ENCODE results near the gene ZC3H12D.

Gene ZC3H12D

GRCh38 chr6:149493761-149494320 lies 9.0 kb upstream of the ZC3H12D start:
- no peaks in the 10 kb centered on the region for H3K79me1 ChIP-seq (ENCODE audit: low read depth, low read length)
- H3K4me3 ChIP-seq (ENCODE audit: low read length in 2 of 2) = no peak overlapping the region
- no peak overlapping the region for H3K14ac ChIP-seq (ENCODE audit: low read length)
- no peak overlapping the region for H2BK12ac ChIP-seq (ENCODE audit: low read length)
- no peaks in the 10 kb centered on the region for H3K4me1 ChIP-seq (ENCODE audit: control insufficient read depth in 2 of 2, insufficient read depth in 1 of 2, low read depth in 1 of 2, low read length in 2 of 2)
- H3K9me3 ChIP-seq (replicated peaks in 1 of 2; ENCODE audit: control insufficient read depth in 2 of 2, insufficient read depth in 1 of 2, low read depth in 1 of 2, low read length in 2 of 2) = no peaks in the 10 kb centered on the region
- H3K27ac ChIP-seq (replicated peaks; ENCODE audit: low read length) = no peak overlapping the region
- no peak overlapping the region for H3K18ac ChIP-seq (ENCODE audit: low read length)
- no peak overlapping the region for H3K4me2 ChIP-seq (ENCODE audit: insufficient read depth, low read length, poor library complexity, severe bottlenecking)
- no peaks in the 10 kb centered on the region for H3K36me3 ChIP-seq (replicated peaks in 1 of 2; ENCODE audit: control insufficient read depth in 2 of 2, insufficient read depth in 2 of 2, low read length in 2 of 2)
- H3K23ac ChIP-seq (ENCODE audit: low read depth, low read length, poor library complexity) = no peak overlapping the region
- no peak overlapping the region for H2AK5ac ChIP-seq (ENCODE audit: low read depth, low read length)
- H3K9ac ChIP-seq (ENCODE audit: low read depth, low read length, poor library complexity) = no peak overlapping the region
- no peak overlapping the region for H2BK5ac ChIP-seq (ENCODE audit: low read length)
- no peak overlapping the region for H2BK15ac ChIP-seq (ENCODE audit: low read length)
- H3K4ac ChIP-seq (ENCODE audit: low read length) = no peak overlapping the region
- H4K91ac ChIP-seq (ENCODE audit: low read depth, low read length, poor library complexity) = no peak overlapping the region
- no peak overlapping the region for H4K8ac ChIP-seq (ENCODE audit: low read depth, low read length)
- WGBS, 2 donors (ENCODE audit: extremely low coverage in 2 of 2, insufficient read length in 2 of 2, insufficient replicate concordance in 1 of 2) = no CpG with 5 or more reads among the region's 7 CpGs
- no peak overlapping the region for H2BK120ac ChIP-seq (ENCODE audit: low read depth, low read length)
- DNase-seq (ENCODE audit: low spot score) = no peak
- no peaks in the 10 kb centered on the region for H3K27me3 ChIP-seq (ENCODE audit: control insufficient read depth in 3 of 3, insufficient read depth in 3 of 3, low read depth in 1 of 3, low read length in 3 of 3)
- H2AFZ ChIP-seq (ENCODE audit: low read length) = no peak overlapping the region

- H3K79me1 ChIP-seq (ENCODE audit: low read depth, low read length) = no peaks in the 10 kb centered on the region
- WGBS, 2 donors (ENCODE audit: extremely low coverage in 2 of 2, insufficient read length in 2 of 2, insufficient replicate concordance in 1 of 2) = no CpG with 5 or more reads among the region's 4 CpGs
- no peak overlapping the region for H3K9ac ChIP-seq (ENCODE audit: low read depth, low read length, poor library complexity)
- H3K14ac ChIP-seq (ENCODE audit: low read length) = no peak overlapping the region
- no peak overlapping the region for H4K91ac ChIP-seq (ENCODE audit: low read depth, low read length, poor library complexity)
- no peak for DNase-seq (ENCODE audit: low spot score)
- no peak overlapping the region for H2AFZ ChIP-seq (ENCODE audit: low read length)
- no peak overlapping the region for H2BK5ac ChIP-seq (ENCODE audit: low read length)
- no peak overlapping the region for H2AK5ac ChIP-seq (ENCODE audit: low read depth, low read length)
- H3K4me2 ChIP-seq (ENCODE audit: insufficient read depth, low read length, poor library complexity, severe bottlenecking) = no peak overlapping the region
- H2BK120ac ChIP-seq (ENCODE audit: low read depth, low read length) = no peak overlapping the region
- H3K9me3 ChIP-seq (replicated peaks in 1 of 2; ENCODE audit: control insufficient read depth in 2 of 2, insufficient read depth in 1 of 2, low read depth in 1 of 2, low read length in 2 of 2) = no peaks in the 10 kb centered on the region
- no peak overlapping the region for H2BK12ac ChIP-seq (ENCODE audit: low read length)
- H3K23ac ChIP-seq (ENCODE audit: low read depth, low read length, poor library complexity) = no peak overlapping the region
- H3K4me1 ChIP-seq (ENCODE audit: control insufficient read depth in 2 of 2, insufficient read depth in 1 of 2, low read depth in 1 of 2, low read length in 2 of 2) = no peaks in the 10 kb centered on the region
- no peak overlapping the region for H3K27ac ChIP-seq (replicated peaks; ENCODE audit: low read length)
- H3K27me3 ChIP-seq (ENCODE audit: control insufficient read depth in 3 of 3, insufficient read depth in 3 of 3, low read depth in 1 of 3, low read length in 3 of 3) = no peaks in the 10 kb centered on the region
- no peak overlapping the region for H3K4ac ChIP-seq (ENCODE audit: low read length)
- H4K8ac ChIP-seq (ENCODE audit: low read depth, low read length) = no peak overlapping the region
- H3K18ac ChIP-seq (ENCODE audit: low read length) = no peak overlapping the region
- no peaks in the 10 kb centered on the region for H3K36me3 ChIP-seq (replicated peaks in 1 of 2; ENCODE audit: control insufficient read depth in 2 of 2, insufficient read depth in 2 of 2, low read length in 2 of 2)
- H2BK15ac ChIP-seq (ENCODE audit: low read length) = no peak overlapping the region
- H3K4me3 ChIP-seq (ENCODE audit: low read length in 2 of 2) = no peak overlapping the region
These were observed 8.1 kb upstream of the ZC3H12D start for GRCh38 chr6:149492798-149493343.

GRCh38 chr6:149489967-149490366 lies 5.2 kb upstream of the ZC3H12D start:
- Histone ChIP-seq H2BK120ac (ENCODE audit: low read depth, low read length) (no peak overlapping the region), H3K14ac (ENCODE audit: low read length) (no peak overlapping the region), H3K79me1 (ENCODE audit: low read depth, low read length) (no peaks in the 10 kb centered on the region), H3K36me3 (replicated peaks in 1 of 2; ENCODE audit: control insufficient read depth in 2 of 2, insufficient read depth in 2 of 2, low read length in 2 of 2) (no peaks in the 10 kb centered on the region), H4K8ac (ENCODE audit: low read depth, low read length) (no peak overlapping the region), H3K9ac (ENCODE audit: low read depth, low read length, poor library complexity) (no peak overlapping the region), H3K4me3 (ENCODE audit: low read length in 2 of 2) (no peak overlapping the region), H3K4ac (ENCODE audit: low read length) (no peak overlapping the region), H3K18ac (ENCODE audit: low read length) (no peak overlapping the region), H3K9me3 (replicated peaks in 1 of 2; ENCODE audit: control insufficient read depth in 2 of 2, insufficient read depth in 1 of 2, low read depth in 1 of 2, low read length in 2 of 2) (no peaks in the 10 kb centered on the region), H2BK5ac (ENCODE audit: low read length) (no peak overlapping the region), H3K27ac (replicated peaks; ENCODE audit: low read length) (no peak overlapping the region), H2BK15ac (ENCODE audit: low read length) (no peak overlapping the region), H3K4me1 (ENCODE audit: control insufficient read depth in 2 of 2, insufficient read depth in 1 of 2, low read depth in 1 of 2, low read length in 2 of 2) (no peaks in the 10 kb centered on the region), H2AK5ac (ENCODE audit: low read depth, low read length) (no peak overlapping the region), H3K27me3 (ENCODE audit: control insufficient read depth in 3 of 3, insufficient read depth in 3 of 3, low read depth in 1 of 3, low read length in 3 of 3) (no peaks in the 10 kb centered on the region), H2AFZ (ENCODE audit: low read length) (no peak overlapping the region), H3K4me2 (ENCODE audit: insufficient read depth, low read length, poor library complexity, severe bottlenecking) (no peak overlapping the region), H4K91ac (ENCODE audit: low read depth, low read length, poor library complexity) (no peak overlapping the region), H2BK12ac (ENCODE audit: low read length) (no peak overlapping the region), H3K23ac (ENCODE audit: low read depth, low read length, poor library complexity) (no peak overlapping the region)
- no peak for DNase-seq (ENCODE audit: low spot score)
- no CpG with 5 or more reads among the region's 4 CpGs for WGBS, 2 donors (ENCODE audit: extremely low coverage in 2 of 2, insufficient read length in 2 of 2, insufficient replicate concordance in 1 of 2)

- Histone ChIP-seq H3K4ac (ENCODE audit: low read length) (no peak overlapping the region), H2BK120ac (ENCODE audit: low read depth, low read length) (no peak overlapping the region), H2BK15ac (ENCODE audit: low read length) (no peak overlapping the region), H2BK12ac (ENCODE audit: low read length) (no peak overlapping the region), H3K14ac (ENCODE audit: low read length) (no peak overlapping the region), H4K91ac (ENCODE audit: low read depth, low read length, poor library complexity) (no peak overlapping the region), H3K9ac (ENCODE audit: low read depth, low read length, poor library complexity) (no peak overlapping the region), H3K4me3 (ENCODE audit: low read length in 2 of 2) (no peak overlapping the region), H3K27ac (replicated peaks; ENCODE audit: low read length) (no peak overlapping the region), H3K4me1 (ENCODE audit: control insufficient read depth in 2 of 2, insufficient read depth in 1 of 2, low read depth in 1 of 2, low read length in 2 of 2) (no peaks in the 10 kb centered on the region), H2BK5ac (ENCODE audit: low read length) (no peak overlapping the region), H2AFZ (ENCODE audit: low read length) (no peak overlapping the region), H2AK5ac (ENCODE audit: low read depth, low read length) (no peak overlapping the region), H3K36me3 (replicated peaks in 1 of 2; ENCODE audit: control insufficient read depth in 2 of 2, insufficient read depth in 2 of 2, low read length in 2 of 2) (no peaks in the 10 kb centered on the region), H3K4me2 (ENCODE audit: insufficient read depth, low read length, poor library complexity, severe bottlenecking) (no peak overlapping the region), H4K8ac (ENCODE audit: low read depth, low read length) (no peak overlapping the region), H3K9me3 (replicated peaks in 1 of 2; ENCODE audit: control insufficient read depth in 2 of 2, insufficient read depth in 1 of 2, low read depth in 1 of 2, low read length in 2 of 2) (no peaks in the 10 kb centered on the region), H3K23ac (ENCODE audit: low read depth, low read length, poor library complexity) (no peak overlapping the region), H3K18ac (ENCODE audit: low read length) (no peak overlapping the region), H3K27me3 (ENCODE audit: control insufficient read depth in 3 of 3, insufficient read depth in 3 of 3, low read depth in 1 of 3, low read length in 3 of 3) (no peaks in the 10 kb centered on the region), H3K79me1 (ENCODE audit: low read depth, low read length) (no peaks in the 10 kb centered on the region)
- no CpG with 5 or more reads among the region's 3 CpGs for WGBS, 2 donors (ENCODE audit: extremely low coverage in 2 of 2, insufficient read length in 2 of 2, insufficient replicate concordance in 1 of 2)
- no peak for DNase-seq (ENCODE audit: low spot score)
These were observed 4.0 kb upstream of the ZC3H12D start for GRCh38 chr6:149488815-149489214.
